Spleen (tissue), 11 donors: ENCODE results near the gene CISTR. TPM values are rescaled to one million over a fixed set of nuclear protein-coding genes. Genes with fewer than 3 reads are reported as not detected.
"Not testable (repeated sequence)": the region's sequence is repeated elsewhere in the genome, so short reads cannot be mapped to it uniquely, and the experiment has no call there.

Experiments used
- DNase-seq: peaks from one replicate; pipeline ENCODE4 v3.0.0-alpha.2; 2020
- H3K27ac ChIP-seq, 8 donors: fragments of 200-600 bp; sonication (generic) in 7 of 8; 1 replicate in 4 of 8; 2 replicates in 4 of 8; pipeline versions ENCODE4 v1.5.0 to v1.8.0; 2016 to 2021; ENCODE audit warnings: inconsistent platforms in 4 of 8, mild to moderate bottlenecking in 4 of 8, moderate library complexity in 1 of 8
- H3K27me3 ChIP-seq, 7 donors: fragments of 200-600 bp; sonication (generic) in 6 of 7; replicated peaks in 1 of 7; 1 replicate in 4 of 7; 2 replicates in 3 of 7; pipeline versions ENCODE4 v1.5.0 to v1.8.0; 2016 to 2021; ENCODE audit warnings: inconsistent platforms in 3 of 7, mild to moderate bottlenecking in 1 of 7
- H3K36me3 ChIP-seq, 6 donors: fragments of 200-600 bp; sonication (generic) in 5 of 6; 1 replicate in 4 of 6; 2 replicates in 2 of 6; pipeline versions ENCODE4 v1.5.0 to v1.8.0; 2016 to 2021; ENCODE audit warnings: inconsistent platforms in 2 of 6
- H3K4me1 ChIP-seq, 6 donors: fragments of 200-600 bp; sonication (generic) in 5 of 6; 1 replicate in 3 of 6; 2 replicates in 3 of 6; pipeline versions ENCODE4 v1.5.0 to v1.8.0; 2016 to 2021; ENCODE audit warnings: inconsistent platforms in 3 of 6
- H3K4me3 ChIP-seq, 8 donors: fragments of 200-600 bp; sonication (generic) in 7 of 8; 1 replicate in 4 of 8; 2 replicates in 4 of 8; pipeline versions ENCODE4 v1.5.0 to v1.8.0; 2016 to 2021; ENCODE audit warnings: inconsistent platforms in 4 of 8, mild to moderate bottlenecking in 4 of 8, moderate library complexity in 2 of 8
- H3K9me3 ChIP-seq, 8 donors: fragments of 200-600 bp; sonication (generic) in 7 of 8; 1 replicate in 4 of 8; 2 replicates in 4 of 8; pipeline versions ENCODE4 v1.5.0 to v1.8.0; 2016 to 2021; ENCODE audit warnings: inconsistent platforms in 4 of 8
- POLR2A ChIP-seq, 3 donors: fragments of 450-650 bp; IDR thresholded peaks; one replicate each; pipeline ENCODE4 v1.5.1; 2017; ENCODE audit warnings: antibody characterized with exemption in 3 of 3, mild to moderate bottlenecking in 1 of 3
- POLR2AphosphoS5 ChIP-seq, 3 donors: sonication (generic); formaldehyde crosslinking; IDR thresholded peaks; one replicate each; pipeline ENCODE4 v1.5.1; 2017; ENCODE audit warnings: antibody characterized with exemption in 3 of 3
- WGBS, 5 donors: extraction: QIAGEN DNeasy Blood & Tissue Kit in 3 of 5; methylation state at CpG; one replicate each; pipeline versions ENCODE4 v1.1.5 to v1.1.7; 2013 to 2018; 5-methylcytosine and 5-hydroxymethylcytosine counted together
- intact Hi-C: fragments of 100-400 bp; cut with DNase I; formaldehyde crosslinking; loops from one replicate; pipeline ENCODE4 v1.15.0; 2023; ENCODE audit warnings: low total_unique reads
- polyA plus RNA-seq, 3 donors: library from polyadenylated mRNA; stranded (reverse); fragments of 200-250 nt; gene quantifications; one replicate each; pipeline ENCODE4 v1.2.1, GENCODE V29; 2013
- total RNA-seq, 7 donors: library from RNA; depleted of rRNA in 3 of 7; stranded (reverse); fragments of >200 nt in 3 of 7; fragmentation: NEBNext Ultra II Directional in 4 of 7; extraction: Animal tissue kit (Norgen Biotek cat#: 25700) in 4 of 7; gene quantifications; one replicate each; pipeline versions ENCODE4 v1.1.0 to v1.2.1, GENCODE V29; 2016 to 2021
- TF ChIP-seq, protein P1 (sequence below), 11 experiments: fragments of 200-600 bp in 7 of 11; fragments of 450-650 bp in 4 of 11; sonication (generic) in 4 of 11; IDR thresholded peaks in 8 of 11; conservative IDR thresholded peaks in 3 of 11; 1 replicate in 7 of 11; 2 replicates in 4 of 11; pipeline versions ENCODE4 v1.4.0 to v1.8.0; 2016 to 2021; ENCODE audit warnings: antibody characterized with exemption in 11 of 11, inconsistent platforms in 4 of 11, mild to moderate bottlenecking in 1 of 11
- donor health status: healthy with polysubstance abuse.
- donor health status: DM: no; HTN: no; CAD: no; lungs with moderate emphysema.
- donor health status: DM: no; HTN: no; CAD: no.
- donor health status: Bipolar disorder and iron deficiency.
- donor health status: healthy.
- donor health status: DM: no; HTN: no; CAD: no.
- donor health status: DM: yes; HTN: yes; CAD: no.

The CISTR gene
- total and polyA plus RNA-seq, 10 donors = 0.20 TPM; not detected in 9

DNA sequence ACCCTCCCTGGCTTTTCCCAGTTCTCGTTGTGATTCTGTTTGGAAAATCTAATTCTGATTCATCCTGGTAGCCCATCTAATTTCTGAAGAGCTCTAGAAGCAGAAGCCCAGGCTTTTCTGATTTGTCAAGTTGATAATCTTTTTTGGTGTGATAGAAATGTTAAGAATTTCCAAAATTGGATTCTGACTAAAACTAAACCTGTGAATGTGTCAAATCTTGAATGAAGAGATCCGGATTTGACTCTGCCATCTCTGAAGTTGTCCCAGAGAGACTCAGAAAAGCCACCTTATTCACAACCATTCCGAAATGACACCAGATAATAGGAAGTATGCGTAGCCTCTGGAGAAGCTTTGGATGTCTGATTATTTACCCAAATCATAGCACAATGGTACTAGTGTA lies 12.8 kb upstream of the CISTR start:
- Histone ChIP-seq H3K4me1 (no peaks in the 10 kb centered on the region), H3K4me3 (no peak overlapping the region), H3K27ac (no peak overlapping the region), H3K36me3 (no peaks in the 10 kb centered on the region), H3K27me3 (peaks cover 0 to 91% (median 36%) of the 10 kb centered on the region in 7 donors), H3K9me3 (no peaks in the 10 kb centered on the region)
- intact Hi-C loops = no loop called here
- DNase-seq = no peak
- 70 to 86% (median 79%) methylated on average over 4 of the region's 4 CpGs for WGBS, 5 donors
- no peak for TF ChIP-seq POLR2A (IDR thresholded peaks at IDR 0.05)
- TF ChIP-seq, protein P1, sequence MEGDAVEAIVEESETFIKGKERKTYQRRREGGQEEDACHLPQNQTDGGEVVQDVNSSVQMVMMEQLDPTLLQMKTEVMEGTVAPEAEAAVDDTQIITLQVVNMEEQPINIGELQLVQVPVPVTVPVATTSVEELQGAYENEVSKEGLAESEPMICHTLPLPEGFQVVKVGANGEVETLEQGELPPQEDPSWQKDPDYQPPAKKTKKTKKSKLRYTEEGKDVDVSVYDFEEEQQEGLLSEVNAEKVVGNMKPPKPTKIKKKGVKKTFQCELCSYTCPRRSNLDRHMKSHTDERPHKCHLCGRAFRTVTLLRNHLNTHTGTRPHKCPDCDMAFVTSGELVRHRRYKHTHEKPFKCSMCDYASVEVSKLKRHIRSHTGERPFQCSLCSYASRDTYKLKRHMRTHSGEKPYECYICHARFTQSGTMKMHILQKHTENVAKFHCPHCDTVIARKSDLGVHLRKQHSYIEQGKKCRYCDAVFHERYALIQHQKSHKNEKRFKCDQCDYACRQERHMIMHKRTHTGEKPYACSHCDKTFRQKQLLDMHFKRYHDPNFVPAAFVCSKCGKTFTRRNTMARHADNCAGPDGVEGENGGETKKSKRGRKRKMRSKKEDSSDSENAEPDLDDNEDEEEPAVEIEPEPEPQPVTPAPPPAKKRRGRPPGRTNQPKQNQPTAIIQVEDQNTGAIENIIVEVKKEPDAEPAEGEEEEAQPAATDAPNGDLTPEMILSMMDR (IDR thresholded peaks at IDR 0.05 in 8 of 11, conservative IDR thresholded peaks at IDR 0.05 in 3 of 11) = no peak
- no peak for TF ChIP-seq POLR2AphosphoS5 (IDR thresholded peaks at IDR 0.05)

DNA sequence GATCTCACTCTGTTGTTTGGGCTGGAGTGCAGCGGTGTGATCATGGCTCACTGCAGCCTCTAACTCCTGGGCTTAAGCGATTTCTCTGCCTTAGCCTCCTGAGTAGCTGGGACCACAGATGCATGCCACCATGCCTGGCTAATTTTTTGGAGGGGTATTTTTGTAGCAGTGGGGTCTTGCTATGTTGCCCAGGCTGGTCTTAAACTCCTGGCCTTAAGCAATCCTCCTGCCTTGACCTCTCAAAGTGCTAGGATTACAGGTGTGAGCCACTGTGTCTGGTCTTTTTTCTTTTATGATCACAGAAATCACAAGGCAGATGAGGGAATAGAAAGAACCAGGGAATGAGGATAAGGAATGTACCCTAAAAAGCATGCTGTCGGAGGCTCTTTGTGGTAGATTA lies 11.0 kb upstream of the CISTR start:
- H3K4me3 ChIP-seq, H3K36me3 ChIP-seq, H3K9me3 ChIP-seq, DNase-seq, H3K4me1 ChIP-seq, intact Hi-C loops, H3K27ac ChIP-seq: not testable (repeated sequence)
- WGBS, 5 donors = 90 to 96% (median 92%) methylated on average over 3 of the region's 3 CpGs
- peaks cover 0 to 100% (median 46%) of the 10 kb centered on the region in 7 donors for H3K27me3 ChIP-seq

DNA sequence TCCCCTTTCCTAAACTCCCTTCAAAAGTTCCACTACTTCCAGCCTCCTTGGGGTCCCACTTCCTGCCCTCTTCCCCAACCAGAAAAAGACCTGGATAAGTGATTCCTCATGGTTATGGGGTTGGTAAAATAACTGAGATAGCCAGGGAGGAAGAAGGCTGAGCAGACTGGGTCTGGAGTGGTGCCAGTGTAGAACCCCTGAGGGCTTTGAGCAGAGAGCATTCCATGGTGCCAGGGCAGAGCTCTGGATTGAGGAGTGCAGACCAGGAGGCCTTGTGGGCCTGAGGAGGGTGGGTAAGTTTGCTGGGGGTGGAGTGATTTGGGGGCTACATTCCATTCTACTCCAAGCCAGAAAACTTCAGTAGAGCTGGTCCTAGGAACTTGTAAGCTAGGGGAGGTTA lies 9.5 kb upstream of the CISTR start:
- no peak overlapping the region for H3K27ac ChIP-seq
- H3K4me1 ChIP-seq = peaks cover 0 to 15% (median 9%) of the 10 kb centered on the region in 6 donors
- H3K4me3 ChIP-seq = no peak overlapping the region
- H3K36me3 ChIP-seq = no peaks in the 10 kb centered on the region
- TF ChIP-seq POLR2AphosphoS5 (IDR thresholded peaks at IDR 0.05) (no peak), POLR2A (IDR thresholded peaks at IDR 0.05) (no peak)
- TF ChIP-seq, protein P1 (IDR thresholded peaks at IDR 0.05 in 8 of 11, conservative IDR thresholded peaks at IDR 0.05 in 3 of 11) = no peak
- H3K9me3 ChIP-seq = no peaks in the 10 kb centered on the region
- intact Hi-C loops = no loop called here
- peaks cover 0 to 95% (median 46%) of the 10 kb centered on the region in 7 donors for H3K27me3 ChIP-seq
- DNase-seq = no peak

DNA sequence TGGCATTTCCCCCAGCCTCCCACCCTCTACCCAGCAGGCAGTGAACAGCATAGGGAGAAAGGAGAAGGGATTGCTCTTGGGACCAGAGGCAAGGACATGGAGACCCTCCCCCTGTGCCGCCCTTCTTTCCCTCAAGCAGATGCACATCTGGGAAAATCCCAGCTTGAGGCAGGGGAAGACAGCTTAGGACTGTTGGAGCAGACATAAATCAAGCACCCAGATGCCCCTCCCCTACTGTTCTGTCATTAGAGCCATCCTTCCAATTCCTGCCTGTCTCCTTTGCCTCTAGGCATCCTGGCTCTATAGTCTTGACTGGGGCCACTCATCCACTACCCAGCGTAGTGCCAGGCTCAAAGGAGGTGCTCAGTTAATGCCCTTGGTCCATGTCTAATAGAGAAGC lies 7.5 kb upstream of the CISTR start:
- Histone ChIP-seq H3K4me1 (peaks cover 0 to 35% (median 18%) of the 10 kb centered on the region in 6 donors), H3K4me3 (no peak overlapping the region), H3K36me3 (no peaks in the 10 kb centered on the region), H3K9me3 (no peaks in the 10 kb centered on the region), H3K27ac (no peak overlapping the region), H3K27me3 (peaks cover 0 to 88% (median 37%) of the 10 kb centered on the region in 7 donors)
- WGBS, 5 donors = 78 to 95% (median 88%) methylated on average over 2 of the region's 2 CpGs
- no peak for DNase-seq
- intact Hi-C loops = no loop called here
- TF ChIP-seq, protein P1 (IDR thresholded peaks at IDR 0.05 in 8 of 11, conservative IDR thresholded peaks at IDR 0.05 in 3 of 11) = no peak
- TF ChIP-seq POLR2A (IDR thresholded peaks at IDR 0.05) (no peak), POLR2AphosphoS5 (IDR thresholded peaks at IDR 0.05) (no peak)

DNA sequence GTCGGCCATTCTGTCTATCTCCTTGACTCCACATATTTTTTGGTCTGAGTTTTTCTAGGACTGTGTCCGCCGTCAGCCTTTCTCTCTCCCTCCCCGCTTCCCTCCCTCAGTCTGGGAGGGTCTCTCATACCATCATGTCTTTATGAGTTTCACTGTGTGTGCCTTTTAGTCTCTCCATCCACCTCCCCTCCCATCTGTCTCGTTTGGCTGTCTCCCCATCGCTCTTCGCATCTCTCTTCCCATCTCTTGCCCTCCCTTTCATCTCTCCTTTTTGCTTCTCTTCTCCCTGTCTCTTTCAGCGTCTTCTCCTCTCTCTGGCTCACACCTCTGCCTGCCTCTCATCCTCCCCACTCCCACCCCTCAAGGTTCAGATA lies 6.9 kb upstream of the CISTR start:
- no peak for DNase-seq
- Histone ChIP-seq H3K4me3 (no peak overlapping the region), H3K36me3 (no peaks in the 10 kb centered on the region), H3K27ac (no peak overlapping the region), H3K4me1 (peaks cover 3 to 40% (median 24%) of the 10 kb centered on the region in 6 donors), H3K9me3 (no peaks in the 10 kb centered on the region), H3K27me3 (peaks cover 0 to 88% (median 31%) of the 10 kb centered on the region in 7 donors)
- TF ChIP-seq, protein P1 (IDR thresholded peaks at IDR 0.05 in 8 of 11, conservative IDR thresholded peaks at IDR 0.05 in 3 of 11) = no peak
- 59 to 67% (median 62%) methylated on average over 8 of the region's 8 CpGs for WGBS, 5 donors
- intact Hi-C loops = no loop called here
